HepG2 (cell line): Measurements from ENCODE around the gene RERE.

ENCODE experiments used
- CC2D1A ChIP-seq: sonication (generic); formaldehyde crosslinking; IDR thresholded peaks from 2 replicates; pipeline ENCODE4 v1.8.1; 2023; ENCODE audit warnings: mild to moderate bottlenecking, missing genetic modification reagents
- ESRRA ChIP-seq: sonication (generic); formaldehyde crosslinking; IDR thresholded peaks from 2 replicates; pipeline ENCODE4 v1.5.1; 2020; ENCODE audit warnings: mild to moderate bottlenecking, low read depth, missing genetic modification reagents
- FOSL1 ChIP-seq: sonication (generic); formaldehyde crosslinking; IDR thresholded peaks from 2 replicates; pipeline ENCODE4 v1.9.0; 2021; ENCODE audit warnings: missing genetic modification reagents, borderline replicate concordance
- HMG20B ChIP-seq: conservative IDR thresholded peaks from 2 replicates; pipeline ENCODE4 v1.6.1; 2016; ENCODE audit warnings: missing genetic modification reagents, missing compliant biosample characterization
- HNF4G ChIP-seq, 2 experiments: sonication (generic) in 1 of 2; formaldehyde crosslinking in 1 of 2; IDR thresholded peaks; 2 replicates each; pipeline versions ENCODE4 v1.4.0 to v1.6.1; 2011 to 2020; ENCODE audit warnings: borderline replicate concordance in 2 of 2, low read depth in 2 of 2, mild to moderate bottlenecking in 2 of 2, low read length in 1 of 2, missing genetic modification reagents in 1 of 2, moderate library complexity in 1 of 2
- NR2C2 ChIP-seq: sonication (generic); formaldehyde crosslinking; IDR thresholded peaks from 2 replicates; pipeline ENCODE4 v1.4.0; 2020; ENCODE audit warnings: missing genetic modification reagents, mild to moderate bottlenecking, moderate library complexity, borderline replicate concordance
- ZNF138 ChIP-seq: sonication (generic); formaldehyde crosslinking; IDR thresholded peaks from 2 replicates; pipeline ENCODE4 v1.5.0; 2020; ENCODE audit warnings: mild to moderate bottlenecking, low read depth, missing genetic modification reagents
- ZNF234 ChIP-seq: sonication (generic); formaldehyde crosslinking; conservative IDR thresholded peaks from 2 replicates; pipeline ENCODE4 v1.5.1; 2020; ENCODE audit warnings: mild to moderate bottlenecking, missing genetic modification reagents
- TF ChIP-seq, protein P1 (sequence below): sonication (generic); formaldehyde crosslinking; IDR thresholded peaks from 2 replicates; pipeline ENCODE4 v1.4.0; 2020; ENCODE audit warnings: missing genetic modification reagents
- TF ChIP-seq, protein P2 (sequence below): sonication (generic); formaldehyde crosslinking; IDR thresholded peaks from 2 replicates; pipeline ENCODE4 v1.5.0; 2020; ENCODE audit warnings: mild to moderate bottlenecking, missing genetic modification reagents, moderate library complexity

DNA sequence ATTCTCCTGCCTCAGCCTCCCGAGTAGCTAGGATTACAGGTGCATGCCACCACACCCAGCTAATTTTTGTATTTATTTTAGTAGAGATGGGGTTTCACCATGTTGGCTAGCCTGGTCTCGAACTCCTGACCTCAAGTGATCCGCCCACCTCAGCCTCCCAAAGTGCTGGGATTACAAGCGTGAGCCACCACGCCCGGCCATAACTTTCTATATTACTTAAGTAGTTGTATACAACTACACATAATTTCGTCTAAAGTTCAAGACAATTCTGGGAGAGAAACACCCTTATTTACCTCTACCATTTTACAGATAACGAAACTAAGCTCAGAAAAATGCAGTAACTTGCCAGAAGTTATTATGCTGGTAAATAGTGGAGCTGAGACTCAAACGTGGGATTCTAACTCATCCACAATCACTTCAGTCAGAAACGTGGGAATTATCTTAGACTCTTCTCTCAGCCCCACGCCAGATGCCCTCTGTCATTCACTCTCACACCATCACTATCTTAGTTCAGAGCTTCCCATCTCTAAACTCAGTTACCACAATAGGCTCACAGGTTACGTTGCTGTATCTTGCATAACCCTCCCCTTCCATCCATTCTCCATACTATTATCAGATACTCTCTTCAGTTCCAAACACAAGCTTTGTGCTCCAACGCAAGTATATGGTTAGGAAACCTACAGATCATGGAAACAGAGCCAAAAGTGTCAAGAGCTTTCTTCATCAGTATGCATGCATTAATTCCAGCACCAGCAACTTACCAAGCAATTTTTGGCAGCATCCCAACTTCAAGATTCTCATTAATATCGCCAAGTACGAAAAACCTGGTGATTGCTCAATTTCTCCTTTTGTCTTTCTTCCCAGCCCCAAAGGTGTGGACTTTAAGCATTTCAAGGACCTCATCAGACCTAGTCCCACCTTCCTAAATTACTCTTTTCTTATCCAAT lies 69.3 kb downstream of the RERE start:
- TF ChIP-seq ZNF138 (CRISPR knock-in tag), result no peak
- TF ChIP-seq CC2D1A, result no peak
- TF ChIP-seq, protein P1, sequence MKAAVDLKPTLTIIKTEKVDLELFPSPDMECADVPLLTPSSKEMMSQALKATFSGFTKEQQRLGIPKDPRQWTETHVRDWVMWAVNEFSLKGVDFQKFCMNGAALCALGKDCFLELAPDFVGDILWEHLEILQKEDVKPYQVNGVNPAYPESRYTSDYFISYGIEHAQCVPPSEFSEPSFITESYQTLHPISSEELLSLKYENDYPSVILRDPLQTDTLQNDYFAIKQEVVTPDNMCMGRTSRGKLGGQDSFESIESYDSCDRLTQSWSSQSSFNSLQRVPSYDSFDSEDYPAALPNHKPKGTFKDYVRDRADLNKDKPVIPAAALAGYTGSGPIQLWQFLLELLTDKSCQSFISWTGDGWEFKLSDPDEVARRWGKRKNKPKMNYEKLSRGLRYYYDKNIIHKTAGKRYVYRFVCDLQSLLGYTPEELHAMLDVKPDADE (CRISPR knock-in tag), result no peak
- TF ChIP-seq ESRRA (CRISPR knock-in tag), result no peak
- no peak for TF ChIP-seq FOSL1 (CRISPR knock-in tag)
- TF ChIP-seq, protein P2, sequence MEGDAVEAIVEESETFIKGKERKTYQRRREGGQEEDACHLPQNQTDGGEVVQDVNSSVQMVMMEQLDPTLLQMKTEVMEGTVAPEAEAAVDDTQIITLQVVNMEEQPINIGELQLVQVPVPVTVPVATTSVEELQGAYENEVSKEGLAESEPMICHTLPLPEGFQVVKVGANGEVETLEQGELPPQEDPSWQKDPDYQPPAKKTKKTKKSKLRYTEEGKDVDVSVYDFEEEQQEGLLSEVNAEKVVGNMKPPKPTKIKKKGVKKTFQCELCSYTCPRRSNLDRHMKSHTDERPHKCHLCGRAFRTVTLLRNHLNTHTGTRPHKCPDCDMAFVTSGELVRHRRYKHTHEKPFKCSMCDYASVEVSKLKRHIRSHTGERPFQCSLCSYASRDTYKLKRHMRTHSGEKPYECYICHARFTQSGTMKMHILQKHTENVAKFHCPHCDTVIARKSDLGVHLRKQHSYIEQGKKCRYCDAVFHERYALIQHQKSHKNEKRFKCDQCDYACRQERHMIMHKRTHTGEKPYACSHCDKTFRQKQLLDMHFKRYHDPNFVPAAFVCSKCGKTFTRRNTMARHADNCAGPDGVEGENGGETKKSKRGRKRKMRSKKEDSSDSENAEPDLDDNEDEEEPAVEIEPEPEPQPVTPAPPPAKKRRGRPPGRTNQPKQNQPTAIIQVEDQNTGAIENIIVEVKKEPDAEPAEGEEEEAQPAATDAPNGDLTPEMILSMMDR, result no peak
- TF ChIP-seq ZNF234, result no peak
- no peak for TF ChIP-seq HNF4G (IDR thresholded peaks at IDR 0.05; ENCODE audit: borderline replicate concordance, low read depth, low read length)
- no peak for TF ChIP-seq HNF4G (CRISPR knock-in tag; IDR thresholded peaks at IDR 0.05; ENCODE audit: borderline replicate concordance, low read depth)
- no peak for TF ChIP-seq NR2C2 (CRISPR knock-in tag)
- no peak for TF ChIP-seq HMG20B (CRISPR knock-in tag)
